ENCODE data around the gene PRMT6. TPM values are rescaled to one million over a fixed set of nuclear protein-coding genes. Genes with fewer than 3 reads are reported as not detected.

The PRMT6 gene
- polyA plus RNA-seq, 3 donors from 2014 or later: 18.7 to 20.7 (median 19.8) TPM

GRCh38 chr1:107105914-107106313 is 49.4 kb downstream of the PRMT6 start:
- peaks cover 0 to 2% (median 2%) of the 10 kb centered on the region in 3 donors for H3K27me3 Mint-ChIP-seq (ENCODE audit: low read depth in 3 of 3)
- no peak overlapping the region for H3K4me3 Mint-ChIP-seq
- H3K4me1 Mint-ChIP-seq: no peaks in the 10 kb centered on the region
- no peak overlapping the region for H3K27ac Mint-ChIP-seq
- H3K36me3 Mint-ChIP-seq: no peaks in the 10 kb centered on the region
- no peak for DNase-seq
- peaks cover 0 to 3% (median 0%) of the 10 kb centered on the region in 6 donors for H3K9me3 Mint-ChIP-seq

Other genes with a start within 250 kb of the PRMT6 start
- not detected for gene NTNG1, start 84.4 kb downstream of the PRMT6 start, polyA plus RNA-seq